Measurements from ENCODE around the gene MTAP.

The MTAP gene

GRCh38 chr9:21802418-21803000, at the start of gene MTAP:
TSS of gene MTAP (plus strand) at chr9:21802636. CDS start at chr9:21802749, 113 bp downstream.
- in situ Hi-C loops (cut with MboI; ENCODE audit: low pct_unique_long_range_greater_than_20kb, low sequenced_read_pairs, unreplicated experiment): loop anchor here (25.0 kb wide), 2 partner anchors 235 to 660 kb away; no protein-coding TSS in a partner anchor
- peak; percentile 86 for DNase-seq (ENCODE audit: low spot score)
- no peak for TF ChIP-seq CTCF (IDR thresholded peaks at IDR 0.05; ENCODE audit: extremely low read depth, insufficient read depth, missing control alignments)

GRCh38 chr9:21753523-21753922, 48.9 kb upstream of the MTAP start:
- TF ChIP-seq CTCF (IDR thresholded peaks at IDR 0.05; ENCODE audit: extremely low read depth, insufficient read depth, missing control alignments): no peak
- in situ Hi-C loops (cut with MboI; ENCODE audit: low pct_unique_long_range_greater_than_20kb, low sequenced_read_pairs, unreplicated experiment): no loop called here
- DNase-seq (ENCODE audit: low spot score): no peak

- in situ Hi-C loops (cut with MboI; ENCODE audit: low pct_unique_long_range_greater_than_20kb, low sequenced_read_pairs, unreplicated experiment): no loop called here
- TF ChIP-seq CTCF (IDR thresholded peaks at IDR 0.05; ENCODE audit: extremely low read depth, insufficient read depth, missing control alignments): no peak
Observed at GRCh38 chr9:21754741-21755140, 47.7 kb upstream of the MTAP start.

GRCh38 chr9:21758540-21758939, 43.9 kb upstream of the MTAP start:
- in situ Hi-C loops (cut with MboI; ENCODE audit: low pct_unique_long_range_greater_than_20kb, low sequenced_read_pairs, unreplicated experiment): no loop called here
- TF ChIP-seq CTCF (IDR thresholded peaks at IDR 0.05; ENCODE audit: extremely low read depth, insufficient read depth, missing control alignments): no peak
- no peak for DNase-seq (ENCODE audit: low spot score)

More at GRCh38 chr9:21754741-21755140, 47.7 kb upstream of the MTAP start:
- no peak for DNase-seq (ENCODE audit: low spot score)

GRCh38 chr9:21761309-21761901, 41.0 kb upstream of the MTAP start:
- no peak for TF ChIP-seq CTCF (IDR thresholded peaks at IDR 0.05; ENCODE audit: extremely low read depth, insufficient read depth, missing control alignments)
- peak; percentile 7 for DNase-seq (ENCODE audit: low spot score)
- in situ Hi-C loops (cut with MboI; ENCODE audit: low pct_unique_long_range_greater_than_20kb, low sequenced_read_pairs, unreplicated experiment): no loop called here

GRCh38 chr9:21762064-21762463, 40.4 kb upstream of the MTAP start:
- TF ChIP-seq CTCF (IDR thresholded peaks at IDR 0.05; ENCODE audit: extremely low read depth, insufficient read depth, missing control alignments): no peak
- DNase-seq (ENCODE audit: low spot score): no peak
- in situ Hi-C loops (cut with MboI; ENCODE audit: low pct_unique_long_range_greater_than_20kb, low sequenced_read_pairs, unreplicated experiment): no loop called here
